CD4-positive, alpha-beta memory T cell (primary cell): ENCODE data around the gene C3AR1. TPM values are rescaled to one million over a fixed set of nuclear protein-coding genes. Genes with fewer than 3 reads are reported as not detected.
"Not testable (repeated sequence)": the region's sequence is repeated elsewhere in the genome, so short reads cannot be mapped to it uniquely, and the experiment has no call there.

ENCODE experiments used
- CTCF ChIA-PET: fragments of 350-600 bp; sonication (Branson Sonifier 250); formaldehyde crosslinking; loops from one replicate; lab custom pipeline; 2021; ENCODE audit warnings: inconsistent platforms; ENCODE audit not compliant: partially characterized antibody; lab: Charles Lee
- POLR2A ChIA-PET: fragments of 350-600 bp; sonication (Branson Sonifier 250); formaldehyde crosslinking; loops from one replicate; lab custom pipeline; 2021; ENCODE audit not compliant: partially characterized antibody; lab: Charles Lee
- DNase-seq, 5 donors: peaks; one replicate each; pipeline versions ENCODE4 v3.0.0 to v3.0.0-alpha.2; 2020 to 2022; ENCODE audit warnings: mixed read lengths in 1 of 5
- H3K27ac ChIP-seq: one replicate; pipeline ENCODE4 v1.7.0; 2013; ENCODE audit warnings: low read depth, low read length
- H3K27me3 ChIP-seq: 2 replicates; pipeline ENCODE4 v1.7.0; 2013; ENCODE audit warnings: mild to moderate bottlenecking, low read length, moderate library complexity; ENCODE audit not compliant: insufficient read depth
- H3K36me3 ChIP-seq: 2 replicates; pipeline ENCODE4 v1.7.0; 2013; ENCODE audit warnings: mild to moderate bottlenecking, low read length, moderate library complexity; ENCODE audit not compliant: insufficient read depth
- H3K4me1 ChIP-seq: 2 replicates; pipeline ENCODE4 v1.7.0; 2013; ENCODE audit warnings: mild to moderate bottlenecking, low read length, moderate library complexity; ENCODE audit not compliant: insufficient read depth
- H3K4me3 ChIP-seq, 2 donors: one replicate each; pipeline ENCODE4 v1.7.0; 2013; ENCODE audit warnings: low read length in 2 of 2, mild to moderate bottlenecking in 1 of 2
- H3K9me3 ChIP-seq, 2 donors: one replicate each; pipeline ENCODE4 v1.7.0; 2013; ENCODE audit warnings: low read length in 2 of 2, control low read depth in 1 of 2; ENCODE audit not compliant: control insufficient read depth in 1 of 2
- H3K27ac Mint-ChIP-seq, 7 donors: one replicate each; pipeline ENCODE4 v1.8.0; 2020 to 2021; ENCODE audit warnings: mixed read lengths in 7 of 7, mild to moderate bottlenecking in 6 of 7, inconsistent platforms in 3 of 7, moderate library complexity in 3 of 7
- H3K27me3 Mint-ChIP-seq, 2 donors: one replicate each; pipeline ENCODE4 v1.8.0; 2020 to 2021; ENCODE audit warnings: mixed read lengths in 2 of 2
- H3K36me3 Mint-ChIP-seq, 2 donors: one replicate each; pipeline ENCODE4 v1.8.0; 2020 to 2021; ENCODE audit warnings: mixed read lengths in 2 of 2, inconsistent platforms in 1 of 2, mild to moderate bottlenecking in 1 of 2
- H3K4me1 Mint-ChIP-seq, 4 donors: one replicate each; pipeline ENCODE4 v1.8.0; 2020 to 2021; ENCODE audit warnings: mixed read lengths in 4 of 4, mild to moderate bottlenecking in 1 of 4
- H3K4me3 Mint-ChIP-seq, 8 donors: one replicate each; pipeline ENCODE4 v1.8.0; 2020 to 2021; ENCODE audit warnings: mixed read lengths in 8 of 8, mild to moderate bottlenecking in 7 of 8, moderate library complexity in 6 of 8, inconsistent platforms in 3 of 8
- H3K9me3 Mint-ChIP-seq, 8 donors: one replicate each; pipeline ENCODE4 v1.8.0; 2020 to 2021; ENCODE audit warnings: mixed read lengths in 8 of 8, mild to moderate bottlenecking in 5 of 8, inconsistent platforms in 3 of 8, moderate library complexity in 1 of 8
- intact Hi-C: fragments of 100-400 bp; cut with micrococcal nuclease; formaldehyde crosslinking; loops from one replicate; pipeline ENCODE4 v1.15.1; 2023
- polyA plus RNA-seq, 2 donors: library from polyadenylated mRNA; unstranded; fragments of 300-500 nt; fragmentation: Illumina TruSeq; gene quantifications; one replicate each; pipeline ENCODE4 v1.2.3, GENCODE V29; 2021
- total RNA-seq, 2 experiments: library from RNA; stranded (reverse); gene quantifications; one replicate each; pipeline ENCODE4 v1.2.3, GENCODE V29; 2021

The C3AR1 gene
- total and polyA plus RNA-seq, 4 experiments from 2014 or later: 4.6 to 10.6 (median 7.3) TPM

DNA sequence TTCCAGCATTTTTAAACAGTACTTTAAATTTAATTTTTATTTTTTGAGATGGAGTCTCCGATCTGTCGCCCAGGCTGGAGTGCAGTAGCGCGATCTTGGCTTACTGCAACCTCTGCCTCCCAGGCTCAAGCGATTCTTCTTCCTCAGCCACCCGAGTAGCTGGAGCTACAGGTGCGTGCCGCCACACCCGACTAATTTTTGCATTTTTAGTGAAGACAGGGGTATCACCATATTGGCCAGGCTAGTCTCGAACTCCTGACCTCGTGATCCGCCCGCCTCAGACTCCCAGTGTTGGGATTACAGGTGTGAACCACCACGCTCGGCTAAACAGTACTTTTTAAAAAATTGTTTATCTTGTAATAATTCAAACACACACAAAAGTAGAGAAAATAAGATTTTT, 37.9 kb downstream of the C3AR1 start:
- no peaks in the 10 kb centered on the region for H3K27me3 Mint-ChIP-seq
- no peak for DNase-seq
- peaks cover 13 to 29% (median 22%) of the 10 kb centered on the region in 4 donors for H3K4me1 Mint-ChIP-seq
- H3K4me3 Mint-ChIP-seq: peak overlapping the region in 5 of 8 donors; percentile 17 to 49 (median 26)
- no peaks in the 10 kb centered on the region for H3K36me3 ChIP-seq
- peaks cover 0 to 15% of the 10 kb centered on the region in 2 donors for H3K36me3 Mint-ChIP-seq
- no peaks in the 10 kb centered on the region for H3K9me3 Mint-ChIP-seq
- no peak overlapping the region for H3K4me3 ChIP-seq
- no peak overlapping the region for H3K27ac ChIP-seq
- CTCF ChIA-PET: interaction anchor here (1.0 to 1.8 kb wide), 5 partner anchors 10 to 95 kb away, joined by 4 to 8 read pairs (median 6); no protein-coding TSS in a partner anchor
- H3K9me3 ChIP-seq: no peaks in the 10 kb centered on the region
- H3K27ac Mint-ChIP-seq: peak overlapping the region in 4 of 7 donors; percentile 53 to 96 (median 72)
- intact Hi-C loops: no loop called here
- H3K27me3 ChIP-seq: no peaks in the 10 kb centered on the region
- POLR2A ChIA-PET: interaction anchor here (1.3 to 3.5 kb wide), 7 partner anchors 8 to 102 kb away, joined by 3 to 40 read pairs (median 14); partner anchors contain the start of gene C3AR1
- peaks cover 23% of the 10 kb centered on the region for H3K4me1 ChIP-seq

- intact Hi-C loops: loop anchor here (2.0 kb wide), 2 partner anchors 57 to 215 kb away; no protein-coding TSS in a partner anchor
- no peak for DNase-seq
- ChIA-PET CTCF (interaction anchor here (1.0 to 1.8 kb wide), 6 partner anchors 10 to 94 kb away, joined by 3 to 8 read pairs (median 6); no protein-coding TSS in a partner anchor), POLR2A (interaction anchor here (1.0 to 3.5 kb wide), 16 partner anchors 8 to 165 kb away, joined by 3 to 59 read pairs (median 8); partner anchors contain the start of genes C3AR1 and SLC2A3)
- Histone ChIP-seq H3K27ac (peak overlapping the region; percentile 99), H3K4me3 (no peak overlapping the region), H3K9me3 (no peaks in the 10 kb centered on the region), H3K27me3 (no peaks in the 10 kb centered on the region), H3K36me3 (no peaks in the 10 kb centered on the region), H3K4me1 (peaks cover 22% of the 10 kb centered on the region)
- peaks cover 0 to 15% of the 10 kb centered on the region in 2 donors for H3K36me3 Mint-ChIP-seq
- peak overlapping the region; percentile 74 to 99 (median 96) for H3K4me3 Mint-ChIP-seq
- no peaks in the 10 kb centered on the region for H3K27me3 Mint-ChIP-seq
- H3K4me1 Mint-ChIP-seq: peaks cover 13 to 26% (median 20%) of the 10 kb centered on the region in 4 donors
- no peaks in the 10 kb centered on the region for H3K9me3 Mint-ChIP-seq
- peak overlapping the region; percentile 96 to 100 (median 100) for H3K27ac Mint-ChIP-seq
Measured at GRCh38 chr12:8027856-8028255, 38.3 kb downstream of the C3AR1 start.

DNA sequence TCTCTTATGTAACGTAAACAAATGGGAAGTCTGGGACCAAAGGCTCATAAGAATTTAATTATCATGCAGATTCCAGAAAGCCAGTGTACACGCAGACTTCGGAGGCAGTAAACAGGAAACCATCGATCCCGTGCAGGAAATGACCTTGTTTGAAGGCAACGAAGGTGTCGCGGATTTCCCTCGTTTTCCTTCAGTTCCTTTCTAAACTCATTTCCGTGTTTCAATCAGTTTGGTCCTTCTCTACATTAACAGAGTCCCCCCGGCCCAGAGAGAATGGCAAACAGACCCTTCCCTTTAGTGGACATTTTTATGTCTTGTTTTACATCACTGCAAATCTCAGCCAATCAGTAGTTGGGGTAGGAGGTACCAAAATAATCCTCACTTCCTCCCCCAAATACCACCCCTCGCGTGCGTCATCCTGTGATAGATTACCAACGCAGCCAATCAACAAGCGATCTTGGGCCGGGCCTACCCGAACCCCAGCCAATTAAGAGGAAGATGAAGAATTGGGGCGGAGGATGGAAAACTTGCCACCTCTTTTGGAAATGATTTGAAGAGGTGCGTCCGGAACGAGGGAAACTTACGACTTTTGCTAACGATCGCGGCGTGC, 39.8 kb downstream of the C3AR1 start:
- H3K4me3 Mint-ChIP-seq: peak overlapping the region; percentile 90 to 99 (median 96)
- peak overlapping the region; percentile 96 to 100 (median 100) for H3K27ac Mint-ChIP-seq
- peak overlapping the region; percentile 89 to 94 for H3K4me3 ChIP-seq
- H3K27me3 Mint-ChIP-seq: no peaks in the 10 kb centered on the region
- peaks cover 10 to 20% (median 15%) of the 10 kb centered on the region in 4 donors for H3K4me1 Mint-ChIP-seq
- DNase-seq: peak; percentile 97 to 99 (median 98)
- no peaks in the 10 kb centered on the region for H3K27me3 ChIP-seq
- CTCF ChIA-PET: interaction anchor here (0.7 to 1.8 kb wide), 6 partner anchors 11 to 93 kb away, joined by 3 to 8 read pairs (median 3); no protein-coding TSS in a partner anchor
- H3K4me1 ChIP-seq: peaks cover 14% of the 10 kb centered on the region
- H3K36me3 ChIP-seq: no peaks in the 10 kb centered on the region
- peak overlapping the region; percentile 99 for H3K27ac ChIP-seq
- no peaks in the 10 kb centered on the region for H3K9me3 Mint-ChIP-seq
- H3K9me3 ChIP-seq: no peaks in the 10 kb centered on the region
- POLR2A ChIA-PET: interaction anchor here (0.7 to 3.5 kb wide), 22 partner anchors 8 to 217 kb away, joined by 3 to 59 read pairs (median 6); partner anchors contain the start of gene SLC2A3
- H3K36me3 Mint-ChIP-seq: peaks cover 0 to 12% of the 10 kb centered on the region in 2 donors
- intact Hi-C loops: loop anchor here (1.0 to 2.0 kb wide), 9 partner anchors 8 to 216 kb away; partner anchors contain the start of genes C3AR1, NECAP1 and SLC2A3

DNA sequence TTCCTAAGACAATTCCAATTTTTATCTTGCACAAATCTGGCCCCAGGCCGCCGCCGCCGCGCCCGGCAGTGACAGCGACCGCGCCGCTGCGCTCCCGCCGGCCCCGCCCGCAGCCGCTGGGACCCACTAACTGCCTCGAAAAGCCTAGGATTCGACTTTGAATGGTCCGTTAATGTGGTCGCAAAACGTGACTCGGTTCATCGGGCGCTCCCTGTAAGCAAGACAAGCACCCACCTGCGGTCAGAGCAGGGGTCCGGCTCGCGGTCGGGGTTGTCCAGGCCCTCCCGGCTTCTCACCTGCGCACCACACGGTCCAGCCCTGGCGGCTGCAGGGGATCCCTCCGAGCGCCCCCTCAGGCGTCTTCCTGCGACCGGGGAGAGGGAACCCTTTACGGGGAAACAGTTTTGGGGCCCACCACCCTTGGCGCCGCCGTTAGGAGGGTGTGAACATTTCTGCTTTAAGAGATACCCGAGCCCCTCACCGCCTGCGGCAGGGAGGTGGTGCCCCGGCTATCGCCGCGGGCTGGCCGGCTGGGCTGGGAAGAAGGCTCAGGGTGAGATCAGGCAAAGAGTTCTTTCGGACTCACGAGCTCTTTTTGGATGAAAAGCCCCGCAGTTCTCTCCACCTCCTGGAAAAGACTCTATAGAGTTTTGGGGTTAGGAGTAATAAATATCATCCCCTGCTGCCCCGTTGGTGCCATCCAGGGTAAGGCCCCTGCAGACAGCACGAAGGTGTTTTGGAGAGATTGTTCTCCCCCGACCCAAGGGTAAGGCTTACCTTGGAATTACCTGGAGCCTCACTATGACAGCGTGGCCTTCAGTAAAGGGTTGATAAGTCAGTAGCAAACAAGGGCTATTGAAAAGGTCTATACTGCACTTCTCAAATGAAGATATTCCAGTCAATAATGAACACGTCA, 47.2 kb downstream of the C3AR1 start:
- Histone ChIP-seq H3K36me3 (no peaks in the 10 kb centered on the region), H3K9me3 (no peaks in the 10 kb centered on the region), H3K27ac (no peak overlapping the region), H3K27me3 (no peaks in the 10 kb centered on the region), H3K4me1 (peaks cover 10% of the 10 kb centered on the region), H3K4me3 (peak overlapping the region in 1 of 2 donors; percentile 22)
- intact Hi-C loops: no loop called here
- DNase-seq: peak in 1 of 5 donors; percentile 12
- Mint-ChIP-seq H3K4me3 (peak overlapping the region; percentile 54 to 78 (median 62)), H3K36me3 (no peaks in the 10 kb centered on the region), H3K27me3 (peaks cover 13 to 29% of the 10 kb centered on the region in 2 donors), H3K27ac (peak overlapping the region in 2 of 7 donors; percentile 47 to 69), H3K4me1 (peaks cover 4 to 10% (median 5%) of the 10 kb centered on the region in 4 donors), H3K9me3 (no peaks in the 10 kb centered on the region)
- ChIA-PET POLR2A (no interaction called here), CTCF (interaction anchor here (0.6 to 0.8 kb wide), 2 partner anchors 20 to 86 kb away, joined by 3 read pairs; no protein-coding TSS in a partner anchor)

DNA sequence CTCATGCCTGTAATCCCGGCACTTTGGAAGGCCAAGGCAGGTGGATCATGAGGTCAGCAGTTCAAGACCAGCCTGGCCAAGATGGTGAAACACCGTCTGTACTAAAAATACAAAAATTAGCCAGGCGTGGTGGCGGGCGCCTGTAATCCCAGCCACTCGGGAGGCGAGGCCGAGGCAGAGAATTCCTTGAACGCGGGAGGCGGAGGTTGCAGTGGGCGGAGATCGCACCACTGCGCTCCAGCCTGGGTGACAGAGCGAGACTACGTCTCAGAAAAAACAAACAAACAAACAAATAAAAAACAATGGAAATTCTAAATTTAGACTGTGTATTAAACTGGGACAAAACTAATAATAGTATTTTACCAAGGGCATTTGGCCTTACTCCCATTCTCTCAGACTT, 47.9 kb downstream of the C3AR1 start:
- peaks cover 13 to 29% of the 10 kb centered on the region in 2 donors for H3K27me3 Mint-ChIP-seq
- H3K4me3 Mint-ChIP-seq: peak overlapping the region in 7 of 8 donors; percentile 35 to 71 (median 51)

DNA sequence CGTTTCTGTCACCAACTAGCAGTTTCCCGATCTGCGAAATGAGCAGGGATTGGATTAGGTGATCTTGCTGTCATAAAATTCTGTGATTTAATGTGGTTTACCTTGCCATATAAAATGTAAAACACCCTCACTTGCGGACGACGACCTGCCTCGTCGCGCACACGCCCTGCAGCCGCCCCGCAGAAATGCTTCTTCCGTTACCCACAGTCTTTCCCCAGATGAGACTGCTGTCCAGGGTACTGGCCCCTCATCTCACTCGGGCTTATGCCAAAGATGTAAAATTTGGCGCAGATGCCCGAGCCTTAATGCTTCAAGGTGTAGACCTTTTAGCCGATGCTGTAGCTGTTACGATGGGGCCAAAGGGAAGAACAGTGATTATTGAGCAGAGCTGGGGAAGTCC, 51.3 kb downstream of the C3AR1 start:
- Histone ChIP-seq H3K9me3 (no peaks in the 10 kb centered on the region), H3K4me1 (peaks cover 10% of the 10 kb centered on the region), H3K4me3 (no peak overlapping the region), H3K36me3 (no peaks in the 10 kb centered on the region), H3K27ac (no peak overlapping the region), H3K27me3 (no peaks in the 10 kb centered on the region)
- peaks cover 18 to 36% of the 10 kb centered on the region in 2 donors for H3K27me3 Mint-ChIP-seq
- CTCF ChIA-PET: interaction anchor here (1.0 to 1.5 kb wide), 3 partner anchors 19 to 81 kb away, joined by 3 to 4 read pairs (median 3); no protein-coding TSS in a partner anchor
- no peak for DNase-seq
- no peak overlapping the region for H3K4me3 Mint-ChIP-seq
- no peaks in the 10 kb centered on the region for H3K9me3 Mint-ChIP-seq
- H3K36me3 Mint-ChIP-seq: no peaks in the 10 kb centered on the region
- no peak overlapping the region for H3K27ac Mint-ChIP-seq
- H3K4me1 Mint-ChIP-seq: peaks cover 4 to 10% (median 5%) of the 10 kb centered on the region in 4 donors
- intact Hi-C loops: no loop called here
- POLR2A ChIA-PET: no interaction called here

More for the DNA sequence above, 47.9 kb downstream of the C3AR1 start:
- H3K27ac Mint-ChIP-seq, POLR2A ChIA-PET, H3K4me1 Mint-ChIP-seq, CTCF ChIA-PET, H3K27me3 ChIP-seq, intact Hi-C loops, H3K9me3 Mint-ChIP-seq, H3K4me3 ChIP-seq, H3K4me1 ChIP-seq, H3K36me3 Mint-ChIP-seq, DNase-seq, H3K27ac ChIP-seq, H3K36me3 ChIP-seq, H3K9me3 ChIP-seq: not testable (repeated sequence)
